ENCODE results near the gene WDR41.
"Not testable (repeated sequence)": the region's sequence is repeated elsewhere in the genome, so short reads cannot be mapped to it uniquely, and the experiment has no call there.

The WDR41 gene

GRCh38 chr5:77483682-77484081, 8.4 kb downstream of the WDR41 start:
- peaks cover 31% of the 10 kb centered on the region for H3K4me1 Mint-ChIP-seq (ENCODE audit: low read depth)
- peaks cover 61% of the 10 kb centered on the region for H3K36me3 Mint-ChIP-seq (ENCODE audit: low read depth)
- H3K27ac Mint-ChIP-seq: no peak overlapping the region
- H3K9me3 Mint-ChIP-seq: no peaks in the 10 kb centered on the region
- H3K27me3 Mint-ChIP-seq: no peaks in the 10 kb centered on the region
- H3K4me3 Mint-ChIP-seq: no peak overlapping the region
- intact Hi-C loops (cut with micrococcal nuclease): loop anchor here (10.0 kb wide), 1 partner anchor 399 kb away; the partner anchor contains the start of gene ZBED3

GRCh38 chr5:77475041-77475440, 17.1 kb downstream of the WDR41 start:
- peaks cover 29% of the 10 kb centered on the region for H3K4me1 Mint-ChIP-seq (ENCODE audit: low read depth)
- H3K27me3 Mint-ChIP-seq; intact Hi-C loops (cut with micrococcal nuclease); H3K27ac Mint-ChIP-seq; H3K4me3 Mint-ChIP-seq: not testable (repeated sequence)
- H3K9me3 Mint-ChIP-seq: peaks cover 13% of the 10 kb centered on the region
- peaks cover 44% of the 10 kb centered on the region for H3K36me3 Mint-ChIP-seq (ENCODE audit: low read depth)

DNA sequence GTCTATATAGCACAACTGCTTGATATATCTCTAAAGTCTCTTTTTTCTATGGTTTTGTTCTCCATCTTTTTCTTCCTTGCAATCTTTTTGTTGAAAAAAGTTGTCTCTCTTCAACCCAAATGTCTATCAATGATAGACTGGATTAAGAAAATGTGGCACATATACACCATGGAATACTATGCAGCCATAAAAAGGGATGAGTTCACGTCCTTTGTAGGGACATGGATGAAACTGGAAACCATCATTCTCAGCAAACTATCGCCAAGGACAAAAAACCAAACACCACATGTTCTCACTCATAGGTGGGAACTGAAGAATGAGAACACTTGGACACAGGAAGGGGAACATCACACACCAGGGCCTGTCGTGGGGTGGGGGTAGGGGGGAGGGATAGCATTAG, 23.2 kb downstream of the WDR41 start:
- H3K4me3 Mint-ChIP-seq; H3K27me3 Mint-ChIP-seq; intact Hi-C loops (cut with micrococcal nuclease); H3K27ac Mint-ChIP-seq; H3K9me3 Mint-ChIP-seq: not testable (repeated sequence)
- Mint-ChIP-seq H3K4me1 (ENCODE audit: low read depth) (peaks cover 32% of the 10 kb centered on the region), H3K36me3 (ENCODE audit: low read depth) (peaks cover 41% of the 10 kb centered on the region)

GRCh38 chr5:77463905-77464304, 28.2 kb downstream of the WDR41 start:
- intact Hi-C loops (cut with micrococcal nuclease): no loop called here

GRCh38 chr5:77461287-77461686, 30.8 kb downstream of the WDR41 start:
- intact Hi-C loops (cut with micrococcal nuclease): no loop called here
- peaks cover 17% of the 10 kb centered on the region for H3K4me1 Mint-ChIP-seq (ENCODE audit: low read depth)
- H3K36me3 Mint-ChIP-seq (ENCODE audit: low read depth): peaks cover 20% of the 10 kb centered on the region
- H3K9me3 Mint-ChIP-seq: no peaks in the 10 kb centered on the region
- no peak overlapping the region for H3K4me3 Mint-ChIP-seq
- H3K27me3 Mint-ChIP-seq: no peaks in the 10 kb centered on the region
- H3K27ac Mint-ChIP-seq: no peak overlapping the region

More at GRCh38 chr5:77463905-77464304, 28.2 kb downstream of the WDR41 start:
- Mint-ChIP-seq H3K36me3 (ENCODE audit: low read depth) (peaks cover 19% of the 10 kb centered on the region), H3K27me3 (no peaks in the 10 kb centered on the region), H3K4me1 (ENCODE audit: low read depth) (peaks cover 17% of the 10 kb centered on the region), H3K9me3 (no peaks in the 10 kb centered on the region), H3K4me3 (no peak overlapping the region), H3K27ac (peak overlapping the region; percentile 34)

- Mint-ChIP-seq H3K36me3 (ENCODE audit: low read depth) (peaks cover 64% of the 10 kb centered on the region), H3K4me1 (ENCODE audit: low read depth) (peaks cover 12% of the 10 kb centered on the region), H3K27ac (no peak overlapping the region), H3K4me3 (no peak overlapping the region), H3K27me3 (no peaks in the 10 kb centered on the region), H3K9me3 (no peaks in the 10 kb centered on the region)
- intact Hi-C loops (cut with micrococcal nuclease): loop anchor here (5.0 kb wide), 1 partner anchor 33 kb away; no protein-coding TSS in a partner anchor
These were observed 38.0 kb downstream of the WDR41 start for GRCh38 chr5:77454123-77454522.

GRCh38 chr5:77452351-77452750, 39.8 kb downstream of the WDR41 start:
- H3K27ac Mint-ChIP-seq: no peak overlapping the region
- peaks cover 4% of the 10 kb centered on the region for H3K9me3 Mint-ChIP-seq
- no peak overlapping the region for H3K4me3 Mint-ChIP-seq
- peaks cover 76% of the 10 kb centered on the region for H3K36me3 Mint-ChIP-seq (ENCODE audit: low read depth)
- intact Hi-C loops (cut with micrococcal nuclease): loop anchor here (5.0 kb wide), 1 partner anchor 35 kb away; no protein-coding TSS in a partner anchor
- no peaks in the 10 kb centered on the region for H3K27me3 Mint-ChIP-seq
- H3K4me1 Mint-ChIP-seq (ENCODE audit: low read depth): peaks cover 16% of the 10 kb centered on the region

GRCh38 chr5:77449981-77450380, 42.1 kb downstream of the WDR41 start:
- peaks cover 16% of the 10 kb centered on the region for H3K4me1 Mint-ChIP-seq (ENCODE audit: low read depth)
- H3K27ac Mint-ChIP-seq: peak overlapping the region; percentile 51
- H3K27me3 Mint-ChIP-seq: no peaks in the 10 kb centered on the region
- intact Hi-C loops (cut with micrococcal nuclease): loop anchor here (5.0 kb wide), 1 partner anchor 37 kb away; no protein-coding TSS in a partner anchor
- no peak overlapping the region for H3K4me3 Mint-ChIP-seq
- peaks cover 7% of the 10 kb centered on the region for H3K9me3 Mint-ChIP-seq
- peaks cover 84% of the 10 kb centered on the region for H3K36me3 Mint-ChIP-seq (ENCODE audit: low read depth)

DNA sequence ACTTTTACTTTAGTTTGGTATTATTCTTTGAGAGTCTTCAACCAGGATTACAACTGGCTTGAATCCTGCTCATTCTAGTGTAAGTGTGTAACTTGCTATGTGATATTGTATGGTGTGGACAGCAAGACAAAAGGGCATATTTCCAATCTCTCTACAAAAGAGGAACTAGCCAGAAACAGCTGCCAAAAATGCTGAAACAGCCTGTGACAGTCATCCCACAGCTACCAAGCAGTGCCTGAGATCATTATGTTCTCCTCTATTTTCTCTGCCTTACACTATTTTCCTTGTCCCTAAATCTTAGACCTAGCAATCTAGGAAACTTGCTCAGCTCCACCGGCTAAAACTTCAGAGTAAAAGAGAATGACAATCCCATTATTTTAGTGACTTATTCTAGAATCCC, 42.8 kb downstream of the WDR41 start:
- H3K36me3 Mint-ChIP-seq (ENCODE audit: low read depth): peaks cover 89% of the 10 kb centered on the region
- no peaks in the 10 kb centered on the region for H3K27me3 Mint-ChIP-seq
- H3K9me3 Mint-ChIP-seq: peaks cover 7% of the 10 kb centered on the region
- intact Hi-C loops (cut with micrococcal nuclease): no loop called here
- H3K4me3 Mint-ChIP-seq: no peak overlapping the region
- H3K27ac Mint-ChIP-seq: peak overlapping the region; percentile 51
- H3K4me1 Mint-ChIP-seq (ENCODE audit: low read depth): peaks cover 16% of the 10 kb centered on the region

- H3K4me3 Mint-ChIP-seq: no peak overlapping the region
- H3K27me3 Mint-ChIP-seq: no peaks in the 10 kb centered on the region
- H3K36me3 Mint-ChIP-seq (ENCODE audit: low read depth): peaks cover 89% of the 10 kb centered on the region
- H3K4me1 Mint-ChIP-seq (ENCODE audit: low read depth): peaks cover 16% of the 10 kb centered on the region
- peaks cover 7% of the 10 kb centered on the region for H3K9me3 Mint-ChIP-seq
- intact Hi-C loops (cut with micrococcal nuclease): no loop called here
- H3K27ac Mint-ChIP-seq: peak overlapping the region; percentile 51
These were observed 43.3 kb downstream of the WDR41 start for GRCh38 chr5:77448831-77449230.

DNA sequence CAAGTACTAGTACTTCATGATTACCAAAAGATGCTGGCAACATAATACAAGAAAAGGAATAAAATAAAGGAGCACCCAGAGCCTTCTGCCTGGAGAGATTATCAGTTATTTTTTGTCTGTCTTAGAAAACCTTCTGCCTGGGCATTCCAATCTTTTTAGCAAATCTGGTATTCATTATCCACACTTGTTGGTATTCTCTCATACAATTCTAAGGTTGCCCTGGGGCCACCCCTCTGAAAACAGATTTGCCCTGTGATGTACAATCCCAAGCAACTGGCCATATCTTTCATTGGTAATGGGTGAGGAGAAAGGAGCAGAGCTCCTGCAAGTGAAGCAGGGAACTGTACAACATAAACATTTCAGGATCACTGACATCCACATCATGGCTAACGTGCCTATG, 47.8 kb downstream of the WDR41 start:
- peaks cover 88% of the 10 kb centered on the region for H3K36me3 Mint-ChIP-seq (ENCODE audit: low read depth)
- peaks cover 7% of the 10 kb centered on the region for H3K9me3 Mint-ChIP-seq
- no peak overlapping the region for H3K27ac Mint-ChIP-seq
- H3K27me3 Mint-ChIP-seq: no peaks in the 10 kb centered on the region
- H3K4me1 Mint-ChIP-seq (ENCODE audit: low read depth): peaks cover 7% of the 10 kb centered on the region
- intact Hi-C loops (cut with micrococcal nuclease): no loop called here
- no peak overlapping the region for H3K4me3 Mint-ChIP-seq

DNA sequence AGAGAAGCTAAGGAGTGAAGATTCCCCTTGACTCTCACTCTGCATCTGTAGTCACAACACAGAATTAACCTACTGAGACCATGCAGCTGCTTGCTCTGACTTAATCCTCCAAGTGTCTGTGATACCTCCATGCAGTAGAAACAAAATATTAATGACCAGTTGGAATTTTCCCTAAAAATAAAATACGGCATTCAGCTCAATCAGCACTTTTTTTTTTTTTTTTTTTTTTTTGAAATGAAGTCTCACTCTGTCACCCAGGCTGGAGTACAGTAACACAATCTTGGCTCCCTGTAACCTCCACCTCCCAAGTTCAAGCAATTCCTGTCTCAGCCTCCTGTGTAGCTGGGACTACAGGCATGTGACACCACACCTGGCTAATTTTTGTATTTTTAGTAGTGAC, 48.4 kb downstream of the WDR41 start:
- Mint-ChIP-seq H3K36me3 (ENCODE audit: low read depth) (peaks cover 87% of the 10 kb centered on the region), H3K4me1 (ENCODE audit: low read depth) (peaks cover under 1% of the 10 kb centered on the region), H3K27me3 (no peaks in the 10 kb centered on the region), H3K27ac (no peak overlapping the region), H3K4me3 (no peak overlapping the region), H3K9me3 (peaks cover 7% of the 10 kb centered on the region)
- intact Hi-C loops (cut with micrococcal nuclease): no loop called here

DNA sequence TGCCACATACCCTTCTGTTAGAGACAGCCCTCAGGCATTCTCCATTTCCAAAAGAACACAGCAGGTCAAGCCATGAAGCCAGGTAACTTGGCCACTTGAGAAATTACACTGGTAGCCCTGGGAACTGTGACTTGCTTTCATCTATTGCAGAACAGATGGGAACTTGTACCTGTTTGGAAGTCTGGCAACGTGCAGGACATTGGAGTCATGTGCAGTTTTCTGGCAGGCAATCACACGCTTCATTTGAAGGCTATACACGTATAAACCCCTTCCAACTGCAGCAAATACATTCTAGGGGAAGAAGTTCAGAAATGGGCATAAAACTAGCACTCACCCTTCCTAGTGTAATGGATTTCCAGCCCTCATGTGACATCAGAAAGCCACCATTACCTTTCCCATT, 54.0 kb downstream of the WDR41 start:
- H3K4me3 Mint-ChIP-seq: no peak overlapping the region
- H3K9me3 Mint-ChIP-seq: no peaks in the 10 kb centered on the region
- intact Hi-C loops (cut with micrococcal nuclease): no loop called here
- no peaks in the 10 kb centered on the region for H3K27me3 Mint-ChIP-seq
- H3K4me1 Mint-ChIP-seq (ENCODE audit: low read depth): no peaks in the 10 kb centered on the region
- peaks cover 87% of the 10 kb centered on the region for H3K36me3 Mint-ChIP-seq (ENCODE audit: low read depth)
- no peak overlapping the region for H3K27ac Mint-ChIP-seq

GRCh38 chr5:77437194-77437593, 54.9 kb downstream of the WDR41 start:
- Mint-ChIP-seq H3K36me3 (ENCODE audit: low read depth) (peaks cover 96% of the 10 kb centered on the region), H3K4me1 (ENCODE audit: low read depth) (no peaks in the 10 kb centered on the region), H3K27me3 (no peaks in the 10 kb centered on the region), H3K27ac (no peak overlapping the region), H3K9me3 (no peaks in the 10 kb centered on the region), H3K4me3 (no peak overlapping the region)
- intact Hi-C loops (cut with micrococcal nuclease): no loop called here

DNA sequence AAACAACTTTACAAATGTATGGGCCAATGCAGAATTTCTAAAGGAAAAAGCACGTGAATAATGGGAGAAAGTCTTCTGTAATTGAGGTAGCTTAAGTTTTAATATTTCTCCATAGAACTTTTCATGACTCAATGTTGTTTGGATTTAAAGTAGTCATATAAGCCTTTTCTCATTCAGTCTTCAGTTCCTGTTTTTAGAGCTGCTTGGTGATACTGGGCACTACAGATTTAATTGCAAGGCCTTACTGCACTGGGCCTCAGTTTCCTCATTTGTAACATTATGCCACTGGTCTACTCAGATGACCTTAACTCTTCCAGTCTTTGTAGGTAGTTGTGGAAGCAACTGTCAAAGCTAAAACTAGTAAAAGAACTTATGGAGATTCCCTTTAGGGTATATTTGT, 60.4 kb downstream of the WDR41 start:
- no peak overlapping the region for H3K4me3 Mint-ChIP-seq
- no peaks in the 10 kb centered on the region for H3K4me1 Mint-ChIP-seq (ENCODE audit: low read depth)
- no peaks in the 10 kb centered on the region for H3K27me3 Mint-ChIP-seq
- H3K36me3 Mint-ChIP-seq (ENCODE audit: low read depth): peaks cover 72% of the 10 kb centered on the region
- intact Hi-C loops (cut with micrococcal nuclease): no loop called here
- H3K27ac Mint-ChIP-seq: no peak overlapping the region
- no peaks in the 10 kb centered on the region for H3K9me3 Mint-ChIP-seq

Measured in dendritic cell treated with granulocyte-macrophage colony-stimulating factor and Interleukin-4, amounts not matched to agents 40 ng/mL and 50 ng/mL, for 4 days (primary cell).